ENCODE data around the gene SPON1. TPM values are rescaled to one million over a fixed set of nuclear protein-coding genes. Genes with fewer than 3 reads are reported as not detected.

The SPON1 gene
- total and polyA plus RNA-seq, 2 experiments from 2014 or later: 2.9 to 6.4 TPM

GRCh38 chr11:14079797-14080196, 117.3 kb downstream of the SPON1 start:
- DNase-seq (ENCODE audit: low spot score): no peak
- Histone ChIP-seq H2AFZ (no peak overlapping the region), H3K4me2 (no peak overlapping the region), H4K20me1 (replicated peaks; ENCODE audit: insufficient read depth) (no peaks in the 10 kb centered on the region), H3F3A (replicated peaks; ENCODE audit: low read depth) (no peaks in the 10 kb centered on the region), H3K4me1 (ENCODE audit: insufficient read depth) (peaks cover 9% of the 10 kb centered on the region; the same call in 1 of the 2 replicates), H3K79me2 (replicated peaks; ENCODE audit: insufficient read depth) (no peaks in the 10 kb centered on the region), H3K27me3 (ENCODE audit: insufficient read depth) (no peaks in the 10 kb centered on the region), H3K27ac (ENCODE audit: low read depth) (no peak overlapping the region), H3K9me2 (ENCODE audit: insufficient read depth) (0 out of 2 replicates have a peak, but pooled peaks cover 2% of the 10 kb centered on the region), H3K4me3 (no peak overlapping the region), H3K36me3 (ENCODE audit: insufficient read depth) (no peaks in the 10 kb centered on the region)
- Mint-ChIP-seq H3K4me3 (no peak overlapping the region), H3K4me1 (peaks cover 11% of the 10 kb centered on the region), H3K27me3 (ENCODE audit: insufficient read depth, low read depth, poor library complexity) (peaks cover 4% of the 10 kb centered on the region), H3K27ac (no peak overlapping the region), H3K36me3 (ENCODE audit: low read depth) (no peaks in the 10 kb centered on the region), H3K9me3 (no peaks in the 10 kb centered on the region)
- ATAC-seq: no peak
- TF ChIP-seq EZH2phosphoT487 (IDR thresholded peaks at IDR 0.05; ENCODE audit: unreplicated experiment) (no peak), ZNF331 (CRISPR knock-in tag; IDR thresholded peaks at IDR 0.05; ENCODE audit: low read depth) (no peak), ETS1 (IDR thresholded peaks at IDR 0.05) (no peak), STAT1 (IDR thresholded peaks at IDR 0.05; ENCODE audit: unreplicated experiment) (no peak), CREB1 (CRISPR knock-in tag; IDR thresholded peaks at IDR 0.05; ENCODE audit: low read depth) (no peak), JUNB (IDR thresholded peaks at IDR 0.05; ENCODE audit: unreplicated experiment) (no peak), NANOG (IDR thresholded peaks at IDR 0.05; ENCODE audit: borderline replicate concordance) (no peak), EZH2 (IDR thresholded peaks at IDR 0.05; ENCODE audit: low read depth, unreplicated experiment) (no peak), POLR2AphosphoS5 (IDR thresholded peaks at IDR 0.05; ENCODE audit: low read depth) (no peak), ZNF114 (CRISPR knock-in tag; IDR thresholded peaks at IDR 0.05) (no peak)
- TF ChIP-seq, protein P1, sequence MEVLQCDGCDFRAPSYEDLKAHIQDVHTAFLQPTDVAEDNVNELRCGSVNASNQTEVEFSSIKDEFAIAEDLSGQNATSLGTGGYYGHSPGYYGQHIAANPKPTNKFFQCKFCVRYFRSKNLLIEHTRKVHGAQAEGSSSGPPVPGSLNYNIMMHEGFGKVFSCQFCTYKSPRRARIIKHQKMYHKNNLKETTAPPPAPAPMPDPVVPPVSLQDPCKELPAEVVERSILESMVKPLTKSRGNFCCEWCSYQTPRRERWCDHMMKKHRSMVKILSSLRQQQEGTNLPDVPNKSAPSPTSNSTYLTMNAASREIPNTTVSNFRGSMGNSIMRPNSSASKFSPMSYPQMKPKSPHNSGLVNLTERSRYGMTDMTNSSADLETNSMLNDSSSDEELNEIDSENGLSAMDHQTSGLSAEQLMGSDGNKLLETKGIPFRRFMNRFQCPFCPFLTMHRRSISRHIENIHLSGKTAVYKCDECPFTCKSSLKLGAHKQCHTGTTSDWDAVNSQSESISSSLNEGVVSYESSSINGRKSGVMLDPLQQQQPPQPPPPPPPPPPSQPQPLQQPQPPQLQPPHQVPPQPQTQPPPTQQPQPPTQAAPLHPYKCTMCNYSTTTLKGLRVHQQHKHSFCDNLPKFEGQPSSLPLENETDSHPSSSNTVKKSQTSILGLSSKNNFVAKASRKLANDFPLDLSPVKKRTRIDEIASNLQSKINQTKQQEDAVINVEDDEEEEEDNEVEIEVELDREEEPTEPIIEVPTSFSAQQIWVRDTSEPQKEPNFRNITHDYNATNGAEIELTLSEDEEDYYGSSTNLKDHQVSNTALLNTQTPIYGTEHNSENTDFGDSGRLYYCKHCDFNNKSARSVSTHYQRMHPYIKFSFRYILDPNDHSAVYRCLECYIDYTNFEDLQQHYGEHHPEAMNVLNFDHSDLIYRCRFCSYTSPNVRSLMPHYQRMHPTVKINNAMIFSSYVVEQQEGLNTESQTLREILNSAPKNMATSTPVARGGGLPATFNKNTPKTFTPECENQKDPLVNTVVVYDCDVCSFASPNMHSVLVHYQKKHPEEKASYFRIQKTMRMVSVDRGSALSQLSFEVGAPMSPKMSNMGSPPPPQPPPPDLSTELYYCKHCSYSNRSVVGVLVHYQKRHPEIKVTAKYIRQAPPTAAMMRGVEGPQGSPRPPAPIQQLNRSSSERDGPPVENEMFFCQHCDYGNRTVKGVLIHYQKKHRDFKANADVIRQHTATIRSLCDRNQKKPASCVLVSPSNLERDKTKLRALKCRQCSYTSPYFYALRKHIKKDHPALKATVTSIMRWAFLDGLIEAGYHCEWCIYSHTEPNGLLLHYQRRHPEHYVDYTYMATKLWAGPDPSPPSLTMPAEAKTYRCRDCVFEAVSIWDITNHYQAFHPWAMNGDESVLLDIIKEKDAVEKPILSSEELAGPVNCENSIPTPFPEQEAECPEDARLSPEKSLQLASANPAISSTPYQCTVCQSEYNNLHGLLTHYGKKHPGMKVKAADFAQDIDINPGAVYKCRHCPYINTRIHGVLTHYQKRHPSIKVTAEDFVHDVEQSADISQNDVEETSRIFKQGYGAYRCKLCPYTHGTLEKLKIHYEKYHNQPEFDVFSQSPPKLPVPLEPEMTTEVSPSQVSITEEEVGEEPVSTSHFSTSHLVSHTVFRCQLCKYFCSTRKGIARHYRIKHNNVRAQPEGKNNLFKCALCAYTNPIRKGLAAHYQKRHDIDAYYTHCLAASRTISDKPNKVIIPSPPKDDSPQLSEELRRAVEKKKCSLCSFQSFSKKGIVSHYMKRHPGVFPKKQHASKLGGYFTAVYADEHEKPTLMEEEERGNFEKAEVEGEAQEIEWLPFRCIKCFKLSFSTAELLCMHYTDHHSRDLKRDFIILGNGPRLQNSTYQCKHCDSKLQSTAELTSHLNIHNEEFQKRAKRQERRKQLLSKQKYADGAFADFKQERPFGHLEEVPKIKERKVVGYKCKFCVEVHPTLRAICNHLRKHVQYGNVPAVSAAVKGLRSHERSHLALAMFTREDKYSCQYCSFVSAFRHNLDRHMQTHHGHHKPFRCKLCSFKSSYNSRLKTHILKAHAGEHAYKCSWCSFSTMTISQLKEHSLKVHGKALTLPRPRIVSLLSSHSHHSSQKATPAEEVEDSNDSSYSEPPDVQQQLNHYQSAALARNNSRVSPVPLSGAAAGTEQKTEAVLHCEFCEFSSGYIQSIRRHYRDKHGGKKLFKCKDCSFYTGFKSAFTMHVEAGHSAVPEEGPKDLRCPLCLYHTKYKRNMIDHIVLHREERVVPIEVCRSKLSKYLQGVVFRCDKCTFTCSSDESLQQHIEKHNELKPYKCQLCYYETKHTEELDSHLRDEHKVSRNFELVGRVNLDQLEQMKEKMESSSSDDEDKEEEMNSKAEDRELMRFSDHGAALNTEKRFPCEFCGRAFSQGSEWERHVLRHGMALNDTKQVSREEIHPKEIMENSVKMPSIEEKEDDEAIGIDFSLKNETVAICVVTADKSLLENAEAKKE (CRISPR knock-in tag; IDR thresholded peaks at IDR 0.05): no peak
- TF ChIP-seq, protein P2, sequence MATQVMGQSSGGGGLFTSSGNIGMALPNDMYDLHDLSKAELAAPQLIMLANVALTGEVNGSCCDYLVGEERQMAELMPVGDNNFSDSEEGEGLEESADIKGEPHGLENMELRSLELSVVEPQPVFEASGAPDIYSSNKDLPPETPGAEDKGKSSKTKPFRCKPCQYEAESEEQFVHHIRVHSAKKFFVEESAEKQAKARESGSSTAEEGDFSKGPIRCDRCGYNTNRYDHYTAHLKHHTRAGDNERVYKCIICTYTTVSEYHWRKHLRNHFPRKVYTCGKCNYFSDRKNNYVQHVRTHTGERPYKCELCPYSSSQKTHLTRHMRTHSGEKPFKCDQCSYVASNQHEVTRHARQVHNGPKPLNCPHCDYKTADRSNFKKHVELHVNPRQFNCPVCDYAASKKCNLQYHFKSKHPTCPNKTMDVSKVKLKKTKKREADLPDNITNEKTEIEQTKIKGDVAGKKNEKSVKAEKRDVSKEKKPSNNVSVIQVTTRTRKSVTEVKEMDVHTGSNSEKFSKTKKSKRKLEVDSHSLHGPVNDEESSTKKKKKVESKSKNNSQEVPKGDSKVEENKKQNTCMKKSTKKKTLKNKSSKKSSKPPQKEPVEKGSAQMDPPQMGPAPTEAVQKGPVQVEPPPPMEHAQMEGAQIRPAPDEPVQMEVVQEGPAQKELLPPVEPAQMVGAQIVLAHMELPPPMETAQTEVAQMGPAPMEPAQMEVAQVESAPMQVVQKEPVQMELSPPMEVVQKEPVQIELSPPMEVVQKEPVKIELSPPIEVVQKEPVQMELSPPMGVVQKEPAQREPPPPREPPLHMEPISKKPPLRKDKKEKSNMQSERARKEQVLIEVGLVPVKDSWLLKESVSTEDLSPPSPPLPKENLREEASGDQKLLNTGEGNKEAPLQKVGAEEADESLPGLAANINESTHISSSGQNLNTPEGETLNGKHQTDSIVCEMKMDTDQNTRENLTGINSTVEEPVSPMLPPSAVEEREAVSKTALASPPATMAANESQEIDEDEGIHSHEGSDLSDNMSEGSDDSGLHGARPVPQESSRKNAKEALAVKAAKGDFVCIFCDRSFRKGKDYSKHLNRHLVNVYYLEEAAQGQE (IDR thresholded peaks at IDR 0.05; ENCODE audit: unreplicated experiment): no peak
- TF ChIP-seq, protein P3, sequence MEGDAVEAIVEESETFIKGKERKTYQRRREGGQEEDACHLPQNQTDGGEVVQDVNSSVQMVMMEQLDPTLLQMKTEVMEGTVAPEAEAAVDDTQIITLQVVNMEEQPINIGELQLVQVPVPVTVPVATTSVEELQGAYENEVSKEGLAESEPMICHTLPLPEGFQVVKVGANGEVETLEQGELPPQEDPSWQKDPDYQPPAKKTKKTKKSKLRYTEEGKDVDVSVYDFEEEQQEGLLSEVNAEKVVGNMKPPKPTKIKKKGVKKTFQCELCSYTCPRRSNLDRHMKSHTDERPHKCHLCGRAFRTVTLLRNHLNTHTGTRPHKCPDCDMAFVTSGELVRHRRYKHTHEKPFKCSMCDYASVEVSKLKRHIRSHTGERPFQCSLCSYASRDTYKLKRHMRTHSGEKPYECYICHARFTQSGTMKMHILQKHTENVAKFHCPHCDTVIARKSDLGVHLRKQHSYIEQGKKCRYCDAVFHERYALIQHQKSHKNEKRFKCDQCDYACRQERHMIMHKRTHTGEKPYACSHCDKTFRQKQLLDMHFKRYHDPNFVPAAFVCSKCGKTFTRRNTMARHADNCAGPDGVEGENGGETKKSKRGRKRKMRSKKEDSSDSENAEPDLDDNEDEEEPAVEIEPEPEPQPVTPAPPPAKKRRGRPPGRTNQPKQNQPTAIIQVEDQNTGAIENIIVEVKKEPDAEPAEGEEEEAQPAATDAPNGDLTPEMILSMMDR (conservative IDR thresholded peaks at IDR 0.05; ENCODE audit: low read depth in 2 of 2): no peak
